ENCODE data around the gene CPNE5.

DNA sequence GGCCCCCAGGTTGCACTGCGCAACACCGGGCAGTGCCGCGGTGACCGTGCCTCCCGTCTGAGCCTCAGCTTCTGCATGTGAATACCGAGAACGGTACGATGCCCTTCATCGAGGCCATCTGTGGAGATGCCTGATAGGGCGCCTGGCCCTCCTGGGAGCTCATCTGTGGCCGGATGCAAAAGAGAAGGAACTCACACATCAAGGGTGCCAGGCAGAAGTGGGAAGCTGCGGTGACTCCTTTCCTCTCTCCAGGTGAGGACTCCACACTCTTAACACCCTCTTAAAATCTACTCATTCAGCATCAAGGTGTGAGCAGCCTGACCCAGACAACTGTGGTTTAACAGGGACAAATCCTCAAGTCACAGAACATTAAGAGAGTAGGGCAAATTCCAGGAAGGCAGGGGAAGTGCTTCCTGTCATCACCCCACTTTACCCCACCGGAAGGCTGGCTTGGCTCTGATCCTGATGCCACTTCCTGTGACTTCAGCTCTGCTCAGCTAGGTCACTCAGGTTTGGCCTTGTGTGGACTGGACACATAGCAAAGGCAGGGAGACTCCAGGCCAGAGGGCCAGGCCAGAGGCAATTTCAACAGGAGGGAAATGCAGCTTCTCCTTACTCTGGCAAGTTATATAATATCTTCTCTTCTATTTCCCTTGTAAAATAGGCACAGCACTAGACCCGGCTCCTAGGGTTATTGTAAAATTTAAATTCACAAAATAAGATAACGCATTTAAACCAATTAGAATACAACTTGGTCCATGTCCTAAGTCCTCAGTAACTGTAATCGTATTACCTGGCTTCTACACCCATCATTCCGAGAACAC lies 69.4 kb downstream of the CPNE5 start:
- TF ChIP-seq POLR2A (IDR thresholded peaks at IDR 0.05), result no peak
- TF ChIP-seq, protein P1, sequence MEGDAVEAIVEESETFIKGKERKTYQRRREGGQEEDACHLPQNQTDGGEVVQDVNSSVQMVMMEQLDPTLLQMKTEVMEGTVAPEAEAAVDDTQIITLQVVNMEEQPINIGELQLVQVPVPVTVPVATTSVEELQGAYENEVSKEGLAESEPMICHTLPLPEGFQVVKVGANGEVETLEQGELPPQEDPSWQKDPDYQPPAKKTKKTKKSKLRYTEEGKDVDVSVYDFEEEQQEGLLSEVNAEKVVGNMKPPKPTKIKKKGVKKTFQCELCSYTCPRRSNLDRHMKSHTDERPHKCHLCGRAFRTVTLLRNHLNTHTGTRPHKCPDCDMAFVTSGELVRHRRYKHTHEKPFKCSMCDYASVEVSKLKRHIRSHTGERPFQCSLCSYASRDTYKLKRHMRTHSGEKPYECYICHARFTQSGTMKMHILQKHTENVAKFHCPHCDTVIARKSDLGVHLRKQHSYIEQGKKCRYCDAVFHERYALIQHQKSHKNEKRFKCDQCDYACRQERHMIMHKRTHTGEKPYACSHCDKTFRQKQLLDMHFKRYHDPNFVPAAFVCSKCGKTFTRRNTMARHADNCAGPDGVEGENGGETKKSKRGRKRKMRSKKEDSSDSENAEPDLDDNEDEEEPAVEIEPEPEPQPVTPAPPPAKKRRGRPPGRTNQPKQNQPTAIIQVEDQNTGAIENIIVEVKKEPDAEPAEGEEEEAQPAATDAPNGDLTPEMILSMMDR (IDR thresholded peaks at IDR 0.05), result no peak

Data from Peyer's patch (tissue), 4 donors.